HG03469 (cell line): ENCODE data around the gene ABCB6.
A peak's percentile ranks its signal among the peaks of the same experiment; 100 is the strongest.
"Not testable (repeated sequence)": the region's sequence is repeated elsewhere in the genome, so short reads cannot be mapped to it uniquely, and the experiment has no call there.

ENCODE experiments used
- ATAC-seq: cut with Tn5 transposase; IDR thresholded peaks from one replicate; pipeline ENCODE4 v1.9.1; 2021; ENCODE audit warnings: mild to moderate bottlenecking, moderate library complexity, moderate number of reproducible peaks; ENCODE audit not compliant: unreplicated experiment

The ABCB6 gene

DNA sequence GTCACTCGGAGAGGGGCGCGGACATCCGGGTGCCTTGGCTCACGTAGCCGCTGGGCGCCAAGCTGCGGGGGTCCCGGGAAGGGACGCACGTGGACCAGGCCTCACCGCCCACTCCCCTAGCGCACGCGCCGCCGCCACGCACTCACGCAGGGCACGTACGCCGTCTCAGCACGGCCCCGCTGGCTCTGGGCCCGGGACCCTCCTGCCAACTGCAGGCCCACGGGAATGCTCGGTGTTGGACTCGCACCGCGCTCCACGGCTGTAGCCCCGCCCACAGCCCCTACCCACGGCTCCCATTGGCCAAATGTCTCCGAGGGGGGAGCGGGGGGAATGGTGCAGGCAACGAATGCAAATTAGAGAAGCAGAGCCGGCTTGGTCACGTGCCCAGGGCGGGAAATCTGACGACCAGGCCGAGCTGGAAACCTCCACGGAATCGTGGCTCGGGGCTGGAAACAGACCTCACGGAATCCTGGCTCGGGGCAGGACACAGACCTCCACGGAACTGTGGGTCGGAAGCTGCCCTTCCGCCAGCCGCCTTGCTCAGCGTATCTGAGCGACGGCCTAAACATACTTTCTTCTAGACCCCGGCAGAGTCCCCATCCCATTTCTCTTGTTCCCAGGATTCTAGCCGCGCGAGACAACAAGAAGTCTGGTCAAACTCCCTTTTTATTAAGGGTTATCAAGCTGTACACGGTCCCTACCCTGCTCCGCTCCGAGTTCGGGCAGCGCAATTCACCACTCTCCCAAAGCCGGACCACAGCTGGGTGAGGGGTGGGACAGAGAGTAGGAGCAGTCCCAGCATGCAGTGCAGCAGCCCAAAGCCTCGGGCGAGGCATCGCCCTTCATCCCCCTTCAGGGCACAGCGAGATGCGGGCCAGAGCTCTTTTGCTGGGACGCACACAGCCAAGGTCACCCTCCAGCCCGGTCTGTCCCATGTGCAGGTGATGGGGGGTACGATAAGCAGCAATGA, at the start of gene ABCB6:
ABCB6 (minus strand) TSS at position 227 of the 970 bp plus-strand sequence. CDS start 285 bp downstream, outside the sequence.
- no peak for ATAC-seq

DNA sequence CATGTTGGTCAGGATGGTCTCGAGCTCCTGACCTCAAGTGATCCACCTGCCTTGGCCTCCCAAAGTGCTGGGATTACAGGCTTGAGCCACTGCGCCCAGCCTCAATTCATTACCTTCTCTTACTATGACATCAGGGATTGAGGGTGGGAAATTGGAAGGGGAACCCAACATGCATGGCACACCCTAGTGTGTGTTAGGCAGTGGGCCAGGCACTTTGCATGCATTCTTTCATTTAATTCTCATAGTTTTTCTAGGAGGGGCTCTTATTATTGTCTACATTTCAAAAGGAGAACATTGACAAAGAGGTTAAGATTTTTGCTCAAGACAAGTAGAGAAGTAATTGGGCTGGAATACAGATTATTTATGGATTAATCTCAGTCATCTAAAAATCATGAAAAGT, 49.5 kb upstream of the ABCB6 start:
- ATAC-seq = no peak

DNA sequence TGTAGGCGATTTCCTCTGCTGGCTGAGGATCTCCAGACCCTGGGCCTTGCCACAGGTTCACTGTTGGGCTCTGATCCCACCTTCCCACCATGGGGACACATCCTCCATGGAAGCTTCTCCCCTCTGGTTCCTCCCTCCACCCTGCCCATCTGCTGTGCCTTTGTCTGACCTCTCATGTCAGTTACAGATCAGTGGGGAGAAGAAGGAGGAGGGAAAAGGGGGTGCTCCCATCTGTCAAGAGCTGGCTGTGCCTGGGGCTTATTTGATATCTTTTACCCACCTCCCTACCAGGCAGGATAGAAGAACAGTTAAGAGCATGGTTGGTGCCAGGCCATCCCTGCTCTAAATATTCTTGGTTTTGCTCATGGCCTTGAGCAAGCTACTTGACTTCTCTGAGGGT, 48.1 kb upstream of the ABCB6 start:
- no peak for ATAC-seq

DNA sequence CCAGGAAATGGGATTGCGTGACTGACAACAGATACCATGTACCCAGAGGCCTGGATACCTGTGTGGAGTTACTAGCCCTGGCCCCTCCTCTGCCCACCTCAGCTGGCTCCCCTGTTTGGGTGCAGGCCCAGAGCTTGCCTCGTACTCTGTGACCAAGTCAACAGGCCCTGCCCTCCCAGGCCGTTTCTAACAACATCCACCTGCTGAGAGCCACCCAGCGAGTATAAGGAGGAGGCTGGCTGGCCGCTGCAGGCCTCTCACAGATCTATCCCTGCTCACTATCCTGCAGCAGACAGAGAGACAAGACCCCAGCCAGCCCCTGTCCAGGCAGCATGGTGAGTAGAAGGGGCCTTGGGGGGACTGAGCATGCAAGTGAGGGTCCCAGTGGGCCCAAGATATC, 47.5 kb upstream of the ABCB6 start:
- no peak for ATAC-seq

- no peak for ATAC-seq
These were observed 42.5 kb upstream of the ABCB6 start for GRCh38 chr2:219261024-219261855.

- ATAC-seq = not testable (repeated sequence)
These were observed 40.2 kb upstream of the ABCB6 start for GRCh38 chr2:219258942-219259341.

- ATAC-seq = peak; percentile 15
These were observed 35.9 kb upstream of the ABCB6 start for GRCh38 chr2:219254590-219255201.

GRCh38 chr2:219253753-219254589, 35.2 kb upstream of the ABCB6 start, which contains the start of gene TUBA4A:
Gene TUBA4A (minus strand): TSS chr2:219253918. CDS start chr2:219253858, 60 bp downstream.
- peak; percentile 26 for ATAC-seq

DNA sequence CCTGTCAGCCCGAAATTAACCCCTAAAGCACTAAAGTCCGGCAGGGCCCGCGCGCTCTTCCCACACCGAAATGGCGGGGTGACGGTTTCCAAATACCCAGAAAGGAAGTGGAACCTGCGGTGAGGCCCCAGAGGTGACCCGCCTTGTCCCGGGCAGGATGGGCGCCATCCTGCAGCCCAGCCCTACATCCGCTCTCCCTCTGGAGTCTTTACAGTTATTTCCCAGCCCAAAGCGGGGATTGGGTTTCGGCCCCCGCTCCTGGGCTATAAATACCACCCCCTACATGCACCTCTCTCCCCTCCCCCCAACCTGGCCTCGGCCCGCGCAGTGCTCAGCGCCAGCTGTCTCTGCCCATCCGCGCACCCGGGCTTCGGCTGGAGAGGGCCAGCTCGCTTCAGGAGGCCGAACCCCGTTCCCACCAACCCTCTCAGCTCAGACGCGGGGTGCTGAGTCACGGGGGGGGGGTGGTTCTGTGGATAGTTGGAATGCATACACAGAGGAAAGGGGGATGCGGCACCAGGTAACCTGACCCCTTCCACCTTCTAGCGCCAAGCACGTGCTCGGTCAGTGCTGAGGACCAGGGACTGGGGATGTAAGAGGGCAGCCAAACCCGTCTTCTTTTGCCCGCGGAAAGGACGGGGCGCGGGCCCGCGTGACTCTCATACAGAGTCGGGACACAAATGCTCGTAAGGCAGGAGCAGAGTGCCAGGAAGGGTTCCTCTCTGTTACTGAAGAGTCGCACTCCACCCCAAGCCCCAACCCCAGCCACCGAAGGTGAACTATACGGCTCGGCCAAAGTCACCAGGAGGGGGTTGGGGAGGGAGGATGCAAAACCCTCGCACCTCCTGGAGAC, 34.4 kb upstream of the ABCB6 start, which contains the start of gene TUBA4B:
TUBA4B (plus strand) TSS at position 344 of the 853 bp plus-strand sequence; CDS start at position 509, 165 bp downstream.
- no peak for ATAC-seq

DNA sequence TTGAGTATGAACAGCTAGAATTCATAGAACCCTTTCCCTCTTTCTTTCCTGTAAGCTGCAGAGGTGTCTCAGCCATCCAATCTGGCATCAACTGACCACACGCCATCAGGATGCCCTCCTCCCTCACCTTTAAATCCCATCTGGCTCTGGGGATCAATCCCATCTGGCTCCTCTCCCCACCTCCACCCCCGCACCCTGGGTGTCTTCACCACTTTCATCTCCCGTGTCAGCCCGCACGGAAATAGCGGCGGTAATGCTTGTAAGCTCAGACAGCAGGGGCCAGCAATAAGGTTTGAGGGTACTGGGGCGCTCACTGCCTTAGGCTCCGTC, 33.8 kb upstream of the ABCB6 start:
- no peak for ATAC-seq

DNA sequence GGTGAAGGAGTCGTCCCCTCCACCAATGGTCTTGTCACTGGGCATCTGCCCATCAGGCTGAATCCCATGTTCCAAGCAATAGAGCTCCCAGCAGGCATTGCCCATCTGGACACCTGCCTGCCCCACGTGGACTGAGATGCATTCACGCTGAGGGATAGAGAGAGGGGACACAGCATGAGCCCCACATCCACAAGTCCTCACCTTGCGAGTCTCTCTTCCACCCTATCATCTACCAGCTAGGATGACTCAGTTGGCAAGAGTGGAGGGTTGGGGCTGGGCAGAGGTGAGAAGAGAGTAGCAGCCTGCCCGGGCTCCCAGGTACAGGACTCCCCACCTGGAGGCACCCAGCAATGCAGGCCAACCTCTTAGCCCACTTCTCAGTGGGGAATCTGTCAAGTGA, 33.3 kb upstream of the ABCB6 start:
- no peak for ATAC-seq

- no peak for ATAC-seq
These were observed 32.9 kb upstream of the ABCB6 start for GRCh38 chr2:219251656-219252055.

DNA sequence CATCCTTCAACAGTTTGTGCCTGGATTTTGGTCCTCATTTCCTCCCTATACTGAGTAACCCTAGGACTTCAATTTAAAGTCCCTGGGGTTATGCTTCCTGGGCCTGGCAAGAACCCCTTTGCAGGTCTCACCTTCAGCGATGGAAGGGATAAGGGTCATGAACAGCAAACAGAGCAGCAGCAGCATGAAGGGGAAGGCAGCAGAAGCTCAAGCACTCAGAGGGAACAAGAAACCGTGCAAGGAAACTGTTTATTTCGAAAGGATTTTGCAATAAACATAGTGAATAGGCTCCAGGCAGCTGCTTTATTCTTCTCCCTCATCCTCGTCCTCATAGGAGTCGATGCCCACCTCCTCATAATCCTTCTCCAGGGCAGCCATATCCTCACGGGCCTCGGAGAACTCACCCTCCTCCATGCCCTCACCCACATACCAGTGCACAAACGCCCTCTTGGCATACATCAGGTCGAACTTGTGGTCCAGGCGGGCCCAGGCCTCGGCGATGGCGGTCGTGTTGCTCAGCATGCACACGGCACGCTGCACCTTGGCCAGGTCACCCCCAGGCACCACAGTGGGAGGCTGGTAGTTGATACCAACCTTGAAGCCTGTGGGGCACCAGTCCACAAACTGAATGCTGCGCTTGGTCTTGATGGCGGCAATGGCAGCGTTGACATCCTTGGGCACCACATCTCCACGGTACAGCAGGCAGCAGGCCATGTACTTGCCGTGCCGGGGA, 31.5 kb upstream of the ABCB6 start:
- no peak for ATAC-seq

DNA sequence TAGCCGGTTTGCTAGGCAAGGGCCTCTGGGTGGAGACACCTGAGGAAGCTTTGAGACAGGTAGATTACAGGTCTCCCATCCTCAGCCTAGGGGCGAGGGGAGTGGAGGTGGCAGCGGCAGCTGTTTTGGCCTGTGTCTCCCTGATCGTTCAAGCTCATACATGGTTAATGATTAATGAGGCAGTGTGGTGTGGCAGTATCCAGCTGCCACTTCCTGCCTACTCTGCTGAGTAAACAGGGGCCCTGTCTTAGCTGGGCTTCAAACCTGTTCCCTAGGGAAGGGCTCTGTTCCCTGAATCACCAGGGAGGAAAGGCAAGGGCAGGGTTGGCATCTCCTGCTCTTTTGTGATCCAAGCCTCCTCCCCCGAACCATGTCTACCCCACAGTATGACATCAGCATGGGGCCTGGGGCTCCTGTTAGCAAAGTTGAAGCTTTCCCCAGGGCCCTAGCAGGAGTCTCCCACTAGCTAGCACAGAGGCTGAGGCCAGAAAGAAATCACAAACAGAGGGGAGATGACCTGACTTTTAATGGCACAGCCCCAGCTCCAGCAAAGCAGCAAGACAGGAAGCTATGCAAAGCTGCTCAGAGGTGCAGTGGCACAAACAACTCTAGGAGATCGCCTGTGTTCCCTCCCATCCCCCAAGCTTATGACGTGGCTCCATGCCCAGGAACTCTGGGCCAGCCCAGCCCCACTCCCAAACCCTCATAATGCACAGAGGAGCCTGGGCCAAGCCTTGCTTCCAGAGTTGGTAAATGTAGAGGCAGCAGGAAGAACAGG, 30.6 kb upstream of the ABCB6 start:
- ATAC-seq = peak; percentile 22

GRCh38 chr2:219248845-219249202, 30.1 kb upstream of the ABCB6 start:
- ATAC-seq = no peak

DNA sequence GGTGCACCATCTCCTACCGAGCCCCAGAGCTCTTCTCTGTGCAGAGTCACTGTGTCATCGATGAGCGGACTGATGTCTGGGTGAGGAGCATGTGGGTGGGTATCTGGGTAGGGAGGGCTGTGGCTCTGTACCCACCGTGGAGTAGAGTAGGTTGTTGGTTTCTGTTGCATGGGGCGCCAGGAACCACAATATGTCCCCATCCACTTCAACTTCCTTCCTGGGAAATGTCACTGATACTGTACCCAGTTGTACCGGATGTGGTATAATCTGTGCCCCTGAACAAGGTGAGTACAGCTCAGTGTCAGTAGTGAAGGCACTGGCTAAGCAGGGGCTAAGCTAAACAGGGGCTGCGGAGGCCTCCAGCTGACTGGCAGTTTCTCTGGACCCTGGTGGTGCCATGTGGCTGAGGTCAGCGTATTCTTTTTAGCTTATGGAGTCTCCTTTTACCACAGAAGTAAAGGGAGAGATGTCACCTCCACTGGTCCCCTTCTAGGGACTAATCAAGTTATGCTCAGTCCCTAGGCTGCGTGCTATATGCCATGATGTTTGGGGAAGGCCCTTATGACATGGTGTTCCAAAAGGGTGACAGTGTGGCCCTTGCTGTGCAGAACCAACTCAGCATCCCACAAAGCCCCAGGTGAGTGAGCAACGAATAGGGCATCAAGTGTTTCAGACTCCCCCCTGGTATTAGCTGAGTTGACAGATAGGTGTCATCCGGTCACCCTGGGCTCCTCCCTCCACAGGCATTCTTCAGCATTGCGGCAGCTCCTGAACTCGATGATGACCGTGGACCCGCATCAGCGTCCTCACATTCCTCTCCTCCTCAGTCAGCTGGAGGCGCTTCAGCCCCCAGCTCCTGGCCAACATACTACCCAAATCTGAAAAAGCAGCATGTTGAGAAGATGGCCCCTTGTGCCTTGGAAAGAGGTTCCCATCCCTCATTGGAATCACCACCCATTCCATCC, 29.2 kb upstream of the ABCB6 start:
- ATAC-seq = no peak

GRCh38 chr2:219246559-219246958, 27.8 kb upstream of the ABCB6 start:
- no peak for ATAC-seq
